SK-N-SH (cell line): ENCODE data around the gene KAT2A. TPM values are rescaled to one million over a fixed set of nuclear protein-coding genes. Genes with fewer than 3 reads are reported as not detected.

Source experiments
- CTCF ChIA-PET: fragments of 300-600, 350-600 bp; formaldehyde crosslinking; extraction: SDS; loops from one replicate; lab custom pipeline; 2021; lab: Yijun Ruan, JAX
- POLR2A ChIA-PET: fragments of 350-600 bp; sonication (Branson Sonifier 250); formaldehyde crosslinking; extraction: SDS; loops from one replicate; lab custom pipeline; 2020; ENCODE audit warnings: antibody characterized with exemption, inconsistent platforms; lab: Yijun Ruan, JAX
- DNase-seq: peaks from one replicate; pipeline ENCODE4 v3.0.0; 2012
- H2AFZ ChIP-seq: fragments of 200-600 bp; sonication (generic); 2 replicates; pipeline ENCODE4 v1.8.1; 2016; ENCODE audit warnings: antibody characterized with exemption, mild to moderate bottlenecking, low read depth
- H3F3A ChIP-seq: fragments of 200-600 bp; sonication (generic); replicated peaks from 2 replicates; pipeline ENCODE3; 2016; ENCODE audit warnings: antibody characterized with exemption, mild to moderate bottlenecking; ENCODE audit not compliant: insufficient read depth
- H3K27ac ChIP-seq, 2 experiments: fragments of 200-500 bp in 1 of 2; fragments of 200-600 bp in 1 of 2; sonication (Bioruptor generic) in 1 of 2; sonication (generic), shearing (Covaris generic) in 1 of 2; 2 replicates each; pipeline versions ENCODE4 v1.5.1 to v1.6.1; 2014 to 2016; ENCODE audit warnings: low read depth in 2 of 2, inconsistent platforms in 1 of 2, low read length in 1 of 2, mild to moderate bottlenecking in 1 of 2, mixed read lengths in 1 of 2
- H3K27me3 ChIP-seq: fragments of 200-600 bp; sonication (generic), shearing (Covaris generic); 2 replicates; pipeline ENCODE4 v1.6.1; 2016; ENCODE audit warnings: mixed run types; ENCODE audit not compliant: insufficient read depth
- H3K36me3 ChIP-seq, 2 experiments: fragments of 200-500 bp in 1 of 2; fragments of 200-600 bp in 1 of 2; sonication (Bioruptor generic) in 1 of 2; sonication (generic) in 1 of 2; replicated peaks in 1 of 2; 2 replicates each; pipeline versions ENCODE3 to v1.5.1; 2014 to 2016; ENCODE audit warnings: low read length in 1 of 2, mild to moderate bottlenecking in 1 of 2; ENCODE audit not compliant: insufficient read depth in 2 of 2, control insufficient read depth in 1 of 2
- H3K4me1 ChIP-seq, 2 experiments: fragments of 200-500 bp in 1 of 2; fragments of 200-600 bp in 1 of 2; sonication (Bioruptor generic) in 1 of 2; sonication (generic), shearing (Covaris generic) in 1 of 2; 2 replicates each; pipeline versions ENCODE4 v1.5.1 to v1.6.1; 2014 to 2016; ENCODE audit warnings: low read depth in 1 of 2, low read length in 1 of 2, mixed run types in 1 of 2; ENCODE audit not compliant: insufficient read depth in 2 of 2, control insufficient read depth in 1 of 2
- H3K4me2 ChIP-seq: fragments of 200-600 bp; sonication (generic), shearing (Covaris generic); 2 replicates; pipeline ENCODE4 v1.6.1; 2017; ENCODE audit warnings: mixed run types
- H3K4me3 ChIP-seq, 2 experiments: fragments of 200-500 bp in 1 of 2; fragments of 200-600 bp in 1 of 2; sonication (Bioruptor generic) in 1 of 2; sonication (generic), shearing (Covaris generic) in 1 of 2; 2 replicates each; pipeline versions ENCODE4 v1.5.1 to v1.8.1; 2014 to 2016; ENCODE audit warnings: low read depth in 2 of 2, inconsistent platforms in 1 of 2, low read length in 1 of 2, mild to moderate bottlenecking in 1 of 2, mixed read lengths in 1 of 2, moderate library complexity in 1 of 2
- H3K79me2 ChIP-seq: fragments of 200-600 bp; sonication (generic); 2 replicates; pipeline ENCODE4 v1.8.1; 2017; ENCODE audit warnings: mild to moderate bottlenecking; ENCODE audit not compliant: insufficient read depth
- H3K9ac ChIP-seq: fragments of 200-600 bp; sonication (generic); 2 replicates; pipeline ENCODE4 v1.6.1; 2017; ENCODE audit warnings: mixed run types
- H3K9me2 ChIP-seq: fragments of 200-600 bp; sonication (generic); 2 replicates; pipeline ENCODE4 v1.6.1; 2017; ENCODE audit warnings: mixed run types
- H3K9me3 ChIP-seq: fragments of 200-600 bp; sonication (generic); 2 replicates; pipeline ENCODE4 v1.6.1; 2017; ENCODE audit warnings: mixed run types, mild to moderate bottlenecking, moderate library complexity
- H4K20me1 ChIP-seq: fragments of 200-600 bp; sonication (generic); 2 replicates; pipeline ENCODE4 v1.6.1; 2017; ENCODE audit warnings: mild to moderate bottlenecking, mixed run types; ENCODE audit not compliant: insufficient read depth
- EP300 ChIP-seq, 2 experiments: IDR thresholded peaks; 2 replicates each; pipeline versions ENCODE4 v1.4.0 to v1.6.1; 2012; ENCODE audit warnings: borderline replicate concordance in 1 of 2, low read depth in 1 of 2, low read length in 1 of 2
- FOSL2 ChIP-seq: IDR thresholded peaks from 2 replicates; pipeline ENCODE4 v1.4.0; 2012; ENCODE audit warnings: low read depth, mild to moderate bottlenecking, moderate library complexity, borderline replicate concordance
- FOXJ3 ChIP-seq: sonication (generic); formaldehyde crosslinking; IDR thresholded peaks from 2 replicates; pipeline ENCODE4 v1.5.1; 2020; ENCODE audit warnings: mild to moderate bottlenecking, missing genetic modification reagents
- FOXM1 ChIP-seq: IDR thresholded peaks from 2 replicates; pipeline ENCODE4 v1.4.0; 2012; ENCODE audit warnings: low read depth, mild to moderate bottlenecking
- GATA2 ChIP-seq: sonication (generic); formaldehyde crosslinking; IDR thresholded peaks from 2 replicates; pipeline ENCODE4 v1.5.0; 2020; ENCODE audit warnings: mild to moderate bottlenecking, missing genetic modification reagents
- IRF3 ChIP-seq: fragments of 150-350 bp; IDR thresholded peaks from 2 replicates; pipeline ENCODE4 v1.6.1; 2016; ENCODE audit warnings: mild to moderate bottlenecking, low read depth, low read length
- JUND ChIP-seq: IDR thresholded peaks from 2 replicates; pipeline ENCODE4 v1.4.0; 2012
- MXI1 ChIP-seq: IDR thresholded peaks from 2 replicates; pipeline ENCODE4 v1.6.1; 2012; ENCODE audit warnings: mild to moderate bottlenecking, low read depth, low read length, improper control_type of control experiment
- REST ChIP-seq: IDR thresholded peaks from 2 replicates; pipeline ENCODE4 v1.6.1; 2012; ENCODE audit warnings: mild to moderate bottlenecking, low read depth, low read length, moderate library complexity
- RFX5 ChIP-seq: IDR thresholded peaks from 2 replicates; pipeline ENCODE4 v1.6.1; 2012; ENCODE audit warnings: mild to moderate bottlenecking, improper control_type of control experiment, low read length
- RXRA ChIP-seq: IDR thresholded peaks from 2 replicates; pipeline ENCODE4 v1.4.0; 2012; ENCODE audit warnings: low read depth, mild to moderate bottlenecking, borderline replicate concordance
- SIN3A ChIP-seq: IDR thresholded peaks from 2 replicates; pipeline ENCODE4 v1.6.1; 2012; ENCODE audit warnings: low read depth, mild to moderate bottlenecking, low read length, moderate library complexity, borderline replicate concordance
- TAF1 ChIP-seq: IDR thresholded peaks from 2 replicates; pipeline ENCODE4 v1.6.1; 2012; ENCODE audit warnings: low read depth, mild to moderate bottlenecking, low read length, moderate library complexity, borderline replicate concordance
- TEAD4 ChIP-seq: IDR thresholded peaks from 2 replicates; pipeline ENCODE4 v1.4.0; 2012; ENCODE audit warnings: mild to moderate bottlenecking, borderline replicate concordance; ENCODE audit not compliant: insufficient read depth
- USF2 ChIP-seq: fragments of 150-350 bp; IDR thresholded peaks from 2 replicates; pipeline ENCODE4 v1.6.1; 2017; ENCODE audit warnings: antibody characterized with exemption, low read length, low read depth, borderline replicate concordance
- YY1 ChIP-seq: IDR thresholded peaks from 2 replicates; pipeline ENCODE4 v1.4.0; 2012; ENCODE audit warnings: low read depth, mild to moderate bottlenecking
- WGBS: methylation state at CpG from one replicate; pipeline ENCODE4 v1.1.6; 2017; ENCODE audit warnings: low lambda C conversion rate; 5-methylcytosine and 5-hydroxymethylcytosine counted together
- polyA plus RNA-seq, 3 experiments: library from polyadenylated mRNA; depleted of rRNA; stranded (reverse); fragments of >200 nt; gene quantifications; 2 replicates each; pipeline ENCODE4 v1.2.3, GENCODE V29; 2012

KAT2A gene
- polyA plus RNA-seq, 1 of the 3 experiments (the other 2 are of a cell fraction), result 45.1 TPM

- no peak overlapping the region for H3K4me2 ChIP-seq
- no peak overlapping the region for H3K4me3 ChIP-seq
- H3K9me2 ChIP-seq, result no peaks in the 10 kb centered on the region
- no peaks in the 10 kb centered on the region for H3K9me3 ChIP-seq
- H3K27me3 ChIP-seq, result no peaks in the 10 kb centered on the region
- no peaks in the 10 kb centered on the region for H4K20me1 ChIP-seq
- no peak overlapping the region for H3K27ac ChIP-seq
- no peaks in the 10 kb centered on the region for H3K4me1 ChIP-seq
- ChIA-PET CTCF (interaction anchor here (1.3 to 3.1 kb wide), 5 partner anchors 10 to 37 kb away, joined by 3 to 15 read pairs (median 7); no protein-coding TSS in a partner anchor), POLR2A (no interaction called here)
- H3F3A ChIP-seq, result no peaks in the 10 kb centered on the region
- H3K79me2 ChIP-seq, result no peaks in the 10 kb centered on the region
- H3K36me3 ChIP-seq, result no peaks in the 10 kb centered on the region
- TF ChIP-seq FOSL2 (no peak), IRF3 (no peak), YY1 (no peak), EP300 (IDR thresholded peaks at IDR 0.05; ENCODE audit: borderline replicate concordance in 1 of 2, low read depth in 1 of 2, low read length in 1 of 2) (no peak), MXI1 (no peak), TEAD4 (no peak), USF2 (no peak), RXRA (no peak), GATA2 (CRISPR knock-in tag) (no peak), FOXJ3 (CRISPR knock-in tag) (no peak), FOXM1 (no peak), JUND (no peak), REST (no peak), SIN3A (no peak), TAF1 (no peak), RFX5 (no peak)
- no peak overlapping the region for H2AFZ ChIP-seq
- DNase-seq, result no peak
- no peak overlapping the region for H3K9ac ChIP-seq
- 66% methylated on average over 7 of the region's 9 CpGs for WGBS
These were observed 39.5 kb downstream of the KAT2A start for GRCh38 chr17:42081516-42082129.
